ENCODE data around the gene PEA15. TPM values are rescaled to one million over a fixed set of nuclear protein-coding genes. Genes with fewer than 3 reads are reported as not detected.

PEA15 gene
- total RNA-seq, 1 donor from 2014 or later, result 317 TPM

GRCh38 chr1:160177231-160177630 is 28.0 kb upstream of the PEA15 start:
- intact Hi-C loops (cut with DNase I), result no loop called here
- DNase-seq (ENCODE audit: low spot score), result no peak

GRCh38 chr1:160177667-160178066 is 27.5 kb upstream of the PEA15 start:
- no peak for DNase-seq (ENCODE audit: low spot score)

GRCh38 chr1:160178731-160179130 is 26.5 kb upstream of the PEA15 start:
- no peak for DNase-seq (ENCODE audit: low spot score)
- intact Hi-C loops (cut with DNase I), result no loop called here

More at GRCh38 chr1:160177667-160178066, 27.5 kb upstream of the PEA15 start:
- intact Hi-C loops (cut with DNase I), result no loop called here

DNA sequence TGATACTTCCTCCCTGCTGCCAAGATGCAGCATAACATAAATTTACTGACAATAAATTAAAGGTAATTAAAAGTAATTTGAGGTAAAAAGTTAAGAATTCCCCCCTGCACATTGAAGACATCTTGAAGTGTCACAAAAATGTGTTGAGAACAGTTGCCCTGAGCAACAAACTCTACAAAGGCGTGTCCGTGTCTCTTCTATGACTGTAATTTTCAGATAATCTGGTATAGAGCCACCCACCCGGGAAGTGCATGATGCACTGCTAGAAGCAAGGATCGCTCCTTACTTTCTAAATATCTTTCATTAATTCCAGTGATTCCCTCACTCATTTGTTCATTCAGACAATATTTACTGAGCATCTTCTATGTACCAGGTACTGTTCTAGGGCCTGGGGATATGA is 25.8 kb upstream of the PEA15 start:
- DNase-seq (ENCODE audit: low spot score), result no peak
- intact Hi-C loops (cut with DNase I), result no loop called here

GRCh38 chr1:160186246-160186645 is 18.9 kb upstream of the PEA15 start:
- DNase-seq (ENCODE audit: low spot score), result no peak
- intact Hi-C loops (cut with DNase I), result no loop called here

DNA sequence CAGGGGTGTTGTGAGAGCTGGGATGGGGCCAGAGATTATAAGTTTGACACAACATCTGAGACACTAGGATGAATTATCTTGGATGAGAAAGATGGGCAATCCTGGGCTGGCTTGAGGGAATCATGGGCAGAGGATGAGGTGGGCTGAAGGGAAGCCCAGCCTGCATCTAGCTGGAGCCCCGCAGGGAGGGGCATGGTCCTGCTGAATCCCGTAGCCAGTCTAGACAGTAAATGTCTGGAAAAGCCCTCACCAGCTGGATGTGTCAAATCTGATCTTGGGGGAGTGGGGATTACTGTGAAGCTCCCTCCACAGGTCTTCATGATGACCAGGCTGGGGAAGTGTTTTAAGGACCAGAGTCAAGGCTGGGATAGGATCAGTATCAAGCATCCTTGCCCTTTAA is 18.5 kb upstream of the PEA15 start:
- DNase-seq (ENCODE audit: low spot score), result no peak
- intact Hi-C loops (cut with DNase I), result no loop called here

DNA sequence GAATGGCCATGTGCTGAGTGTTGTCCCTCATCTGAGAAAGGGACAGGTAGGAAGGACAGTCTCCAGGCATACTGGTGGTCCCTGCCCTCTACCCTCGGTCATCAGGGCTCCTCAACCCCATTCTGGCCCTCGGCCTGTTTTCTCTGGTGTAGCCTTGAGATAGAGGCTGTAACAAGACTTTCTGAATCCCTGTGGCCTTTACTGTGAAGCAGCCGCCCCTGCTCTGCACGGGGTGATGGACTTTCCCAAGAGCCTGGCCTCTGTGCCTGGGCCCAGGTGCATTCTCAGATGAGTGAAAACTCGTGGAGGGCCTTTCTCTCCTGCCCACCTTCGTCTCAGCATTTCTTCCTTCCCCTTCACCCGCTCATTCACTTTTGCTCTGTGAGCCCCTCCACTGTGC is 17.8 kb upstream of the PEA15 start:
- no peak for DNase-seq (ENCODE audit: low spot score)

DNA sequence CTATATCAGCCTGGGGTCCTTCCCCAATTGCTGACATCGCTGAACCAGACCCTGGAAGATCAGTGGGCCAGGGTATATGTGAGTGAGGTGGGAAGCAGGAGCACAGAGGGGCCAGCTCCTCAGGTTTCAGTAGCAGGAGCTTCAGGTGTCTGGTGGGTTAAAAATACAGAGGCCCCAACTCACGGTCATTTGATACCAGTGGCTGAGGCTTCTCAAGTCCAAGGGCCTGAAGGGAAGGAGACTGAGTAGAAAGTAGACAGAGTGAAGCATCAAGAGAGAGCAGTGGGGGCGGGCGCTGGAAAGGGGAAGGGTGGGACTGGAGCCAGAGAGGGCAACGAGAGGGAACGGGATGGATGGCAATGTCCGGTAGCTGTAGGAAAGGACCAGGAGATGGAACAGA is 16.8 kb upstream of the PEA15 start:
- intact Hi-C loops (cut with DNase I), result no loop called here
- no peak for DNase-seq (ENCODE audit: low spot score)

More for the DNA sequence above, 17.8 kb upstream of the PEA15 start:
- intact Hi-C loops (cut with DNase I), result no loop called here

DNA sequence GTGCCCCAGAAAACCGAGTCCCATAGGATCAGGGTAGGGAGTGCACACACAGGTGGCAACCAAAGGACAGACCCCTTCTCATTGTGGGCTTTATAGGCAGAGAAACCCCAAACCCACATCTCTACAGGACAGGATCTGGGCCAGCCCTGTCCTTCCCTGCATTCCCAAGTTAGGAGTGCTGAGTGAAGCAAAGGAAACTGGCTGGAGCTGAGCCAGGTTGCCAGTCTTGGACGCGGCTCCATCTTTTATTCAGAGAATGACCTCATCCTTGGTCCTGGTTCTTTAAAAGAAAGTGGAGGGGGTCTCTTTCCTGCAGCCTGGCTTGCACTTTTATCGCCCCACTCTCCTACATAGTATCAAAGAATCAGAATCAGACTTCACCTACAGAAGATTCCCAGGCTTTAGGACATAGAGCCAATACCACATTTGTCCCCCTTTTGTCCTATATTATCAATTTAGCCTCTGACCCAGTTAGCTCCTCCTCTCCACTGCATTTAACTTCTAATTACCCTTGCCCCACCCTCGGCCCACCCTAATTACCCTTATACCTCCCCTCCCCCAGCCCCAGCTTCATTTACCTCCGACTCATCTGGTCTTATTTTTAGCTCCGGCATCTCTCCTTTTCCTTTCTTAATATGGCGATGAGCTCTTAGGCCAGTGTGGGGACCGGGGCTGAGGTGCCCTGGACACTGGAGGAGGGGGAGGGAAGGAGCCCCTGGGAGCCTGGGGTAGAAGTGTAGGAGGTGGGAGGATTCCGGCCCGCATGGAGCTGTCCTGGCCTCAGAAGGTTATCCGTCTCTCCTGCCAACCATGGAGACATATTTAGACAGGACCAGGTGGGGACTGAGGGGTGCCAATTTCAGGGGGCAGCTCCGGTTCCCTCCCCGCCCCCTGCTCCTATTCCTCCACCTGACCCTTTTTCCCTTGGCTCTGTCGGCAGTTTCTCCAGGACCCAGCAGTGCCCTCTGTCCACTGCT is 15.2 kb upstream of the PEA15 start, which contains the start of gene CASQ1:
Gene CASQ1, plus strand, starts transcription at position 927 of the 977 bp plus-strand sequence. CDS start 177 bp downstream, outside the sequence.
- intact Hi-C loops (cut with DNase I), result no loop called here
- DNase-seq (ENCODE audit: low spot score), result no peak

- no peak for DNase-seq (ENCODE audit: low spot score)
- intact Hi-C loops (cut with DNase I), result loop anchor here (1.0 to 2.0 kb wide), 3 partner anchors 61 to 99 kb away; no protein-coding TSS in a partner anchor
These were observed 13.4 kb upstream of the PEA15 start for GRCh38 chr1:160191756-160192155.

DNA sequence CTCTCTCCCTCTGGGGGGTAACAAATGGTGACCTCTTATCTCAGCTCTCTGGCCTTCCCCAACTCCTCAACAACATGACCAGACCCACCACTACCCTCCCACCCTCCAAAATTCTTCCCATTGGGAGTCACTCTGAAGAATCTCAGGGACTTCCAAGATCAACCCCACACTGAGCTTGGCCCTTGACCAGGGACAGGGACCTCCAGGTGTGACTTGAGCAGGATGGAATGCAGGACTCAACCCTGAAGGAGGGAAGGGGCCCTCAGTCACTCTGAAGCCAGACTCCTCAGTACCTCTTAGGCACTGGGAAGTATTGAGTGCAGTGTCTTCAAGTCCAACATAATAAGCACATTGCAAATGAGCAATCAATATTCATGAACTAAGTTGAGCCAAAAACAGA is 12.9 kb upstream of the PEA15 start:
- DNase-seq (ENCODE audit: low spot score), result no peak

DNA sequence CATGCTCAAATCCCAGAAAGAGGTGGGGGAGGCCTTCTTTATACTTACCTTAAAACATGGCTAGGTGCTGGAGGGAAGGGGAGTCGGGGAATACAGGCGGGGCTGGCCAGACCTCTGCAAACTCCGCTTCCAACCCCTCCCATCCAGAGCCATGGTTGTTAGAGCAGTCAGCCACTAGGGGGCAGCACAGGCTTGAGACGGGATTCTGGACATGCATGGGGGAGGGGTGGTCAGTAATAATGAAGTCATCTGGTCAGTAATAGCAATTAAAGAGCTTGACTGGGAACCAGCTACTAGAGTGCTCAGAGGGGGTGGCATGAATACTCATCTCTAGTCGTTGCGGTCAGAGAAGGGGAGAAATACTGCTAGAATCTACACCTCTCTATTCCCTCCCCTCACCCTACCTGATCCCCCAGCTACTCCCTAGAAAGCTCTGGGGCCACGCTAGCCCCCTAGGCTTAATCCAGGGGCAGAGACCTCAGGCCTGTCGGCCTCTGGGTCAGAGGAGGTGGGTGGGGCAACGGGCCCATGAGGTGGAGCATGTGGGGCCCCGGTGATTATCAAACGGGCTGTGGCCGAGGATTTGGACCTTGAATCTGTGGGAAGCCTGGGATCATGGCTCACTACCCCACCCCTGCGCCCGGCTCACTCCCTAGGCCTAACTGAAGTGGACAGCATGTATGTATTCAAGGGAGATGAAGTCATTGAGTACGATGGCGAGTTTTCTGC is 11.9 kb upstream of the PEA15 start:
- peak; percentile 89 for DNase-seq (ENCODE audit: low spot score)
- intact Hi-C loops (cut with DNase I), result loop anchor here (1.0 to 2.0 kb wide), 3 partner anchors 26 to 98 kb away; no protein-coding TSS in a partner anchor

More for the DNA sequence above, 12.9 kb upstream of the PEA15 start:
- intact Hi-C loops (cut with DNase I), result loop anchor here (1.0 to 2.0 kb wide), 3 partner anchors 61 to 99 kb away; no protein-coding TSS in a partner anchor

DNA sequence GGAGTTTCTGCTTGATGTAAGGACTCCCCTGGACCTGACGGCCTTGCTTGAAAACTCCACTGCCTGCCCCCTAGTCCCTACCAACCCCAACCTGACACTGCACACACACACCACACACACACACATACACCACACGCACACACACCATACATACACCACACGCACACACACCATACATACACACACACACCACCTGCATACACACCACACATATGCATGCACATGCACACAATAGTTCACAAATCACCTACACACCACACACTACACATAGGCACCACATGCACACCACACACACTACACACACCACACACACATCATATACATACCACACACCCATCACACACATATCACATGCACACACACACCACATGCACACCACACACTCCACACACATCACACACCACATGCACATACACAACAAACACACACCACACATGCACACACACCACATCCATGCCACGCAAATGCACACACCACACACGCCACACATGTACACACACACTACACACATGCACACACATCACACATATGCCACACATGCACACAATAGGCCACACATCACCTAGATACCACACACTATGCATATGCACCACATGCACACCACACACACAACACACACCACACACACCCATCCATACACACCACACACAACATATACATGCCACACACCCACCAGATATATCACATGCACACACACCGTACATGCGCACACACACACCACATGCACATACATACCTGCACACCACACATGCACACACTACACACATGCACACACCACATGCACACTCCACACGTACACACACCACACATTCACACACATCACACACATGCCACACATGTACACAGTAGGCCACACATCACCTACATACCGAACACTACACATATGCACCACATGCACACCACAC is 11.1 kb upstream of the PEA15 start:
- intact Hi-C loops (cut with DNase I), result loop anchor here (1.0 to 2.0 kb wide), 3 partner anchors 25 to 97 kb away; no protein-coding TSS in a partner anchor
- DNase-seq (ENCODE audit: low spot score), result no peak

- intact Hi-C loops (cut with DNase I), result no loop called here
- no peak for DNase-seq (ENCODE audit: low spot score)
These were observed 10.5 kb upstream of the PEA15 start for GRCh38 chr1:160194737-160195059.

DNA sequence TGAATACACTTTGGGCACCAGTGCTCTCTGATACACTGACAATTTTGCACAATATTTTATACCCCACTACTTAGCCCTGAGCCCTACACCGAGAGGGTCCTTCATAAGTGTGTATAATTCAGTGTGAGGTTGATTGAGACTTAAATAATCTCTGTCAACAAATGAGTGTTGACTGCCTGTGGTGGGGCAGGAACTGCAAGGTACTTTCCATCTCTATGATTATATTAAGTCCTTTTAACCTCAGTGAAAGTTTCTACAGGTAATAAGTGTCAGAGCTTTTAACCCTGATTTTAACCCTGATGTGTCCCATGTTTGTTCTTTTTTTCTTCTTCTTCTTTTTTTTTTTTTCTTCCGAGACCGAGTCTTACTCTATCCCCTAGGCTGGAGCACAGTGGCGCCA is 9.0 kb upstream of the PEA15 start:
- no peak for DNase-seq (ENCODE audit: low spot score)
- intact Hi-C loops (cut with DNase I), result no loop called here

DNA sequence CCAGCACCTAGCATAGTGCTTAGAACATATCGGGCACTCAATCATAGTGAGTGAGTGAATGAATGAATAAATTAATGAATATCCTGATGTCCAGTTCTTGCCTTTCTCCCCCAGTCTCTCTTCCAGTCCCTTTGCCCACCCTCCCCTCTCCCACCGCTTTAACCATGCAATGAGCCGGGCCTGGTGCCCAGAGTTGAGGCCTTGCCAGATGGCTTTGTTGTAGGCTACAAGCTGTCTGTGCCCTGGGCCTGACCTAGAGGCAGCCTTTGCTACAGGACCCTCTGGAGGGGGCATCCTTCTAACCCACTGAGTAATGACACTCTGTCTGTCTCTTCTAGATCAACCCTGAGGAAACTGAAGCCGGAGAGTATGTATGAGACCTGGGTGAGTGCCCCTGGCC is 8.0 kb upstream of the PEA15 start:
- intact Hi-C loops (cut with DNase I), result no loop called here
- DNase-seq (ENCODE audit: low spot score), result peak; percentile 71

DNA sequence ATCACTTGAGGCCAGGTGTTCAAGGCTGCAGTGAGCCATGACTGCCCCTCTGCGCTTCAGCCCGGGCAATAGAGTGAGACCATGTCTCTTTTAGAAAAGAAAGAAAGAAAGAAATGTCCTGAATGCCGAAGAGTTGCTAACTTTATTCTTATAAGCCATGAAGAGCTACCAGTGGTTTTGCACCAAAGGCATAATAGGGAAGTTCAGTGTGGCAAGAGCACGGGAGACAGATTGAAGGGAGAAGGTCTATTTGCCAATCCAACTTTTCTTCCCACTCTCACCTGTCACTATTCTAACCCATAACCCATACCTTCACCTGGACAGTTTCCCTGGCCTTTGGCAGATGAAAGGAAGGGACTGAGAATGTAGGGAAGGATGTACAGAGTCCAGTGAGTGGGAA is 4.4 kb upstream of the PEA15 start:
- intact Hi-C loops (cut with DNase I), result no loop called here
- no peak for DNase-seq (ENCODE audit: low spot score)

DNA sequence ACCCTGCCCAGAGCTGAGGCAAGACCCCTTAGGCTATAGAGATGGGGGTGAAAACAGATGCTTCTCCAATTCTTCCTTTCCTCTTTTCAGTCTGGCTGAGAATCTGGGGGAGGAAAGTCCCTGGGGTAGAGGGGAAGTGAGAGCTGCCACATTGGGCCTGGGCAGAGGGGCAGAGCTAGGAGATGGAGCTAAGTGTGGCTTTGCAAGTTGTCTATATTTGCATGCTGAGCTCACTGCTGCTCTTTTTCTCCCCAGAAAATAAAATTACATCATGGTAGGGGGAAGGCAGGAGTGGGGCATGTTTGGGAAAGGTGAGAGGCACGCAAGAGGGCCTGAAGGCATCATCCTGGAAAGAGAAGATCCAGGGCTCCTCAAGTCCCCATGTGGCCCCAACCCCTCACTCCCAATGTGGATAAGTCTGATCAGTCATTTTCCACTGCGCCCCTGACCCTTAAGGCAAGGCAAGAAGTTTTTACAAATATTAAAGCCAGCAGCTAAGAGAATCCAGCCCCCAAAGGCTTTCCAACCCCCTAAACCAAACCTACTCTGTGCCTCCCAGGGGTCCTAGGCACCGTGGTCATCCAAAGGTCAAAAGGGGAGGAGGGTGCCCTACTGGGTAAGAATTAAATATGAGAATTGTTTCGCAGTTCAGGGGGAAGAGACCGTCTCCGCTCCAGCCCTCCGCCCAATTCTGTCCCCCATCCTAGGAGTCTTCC is 500 bp upstream of the PEA15 start:
- intact Hi-C loops (cut with DNase I), result loop anchor here (5.0 kb wide), 1 partner anchor 102 kb away; no protein-coding TSS in a partner anchor
- no peak for DNase-seq (ENCODE audit: low spot score)

DNA sequence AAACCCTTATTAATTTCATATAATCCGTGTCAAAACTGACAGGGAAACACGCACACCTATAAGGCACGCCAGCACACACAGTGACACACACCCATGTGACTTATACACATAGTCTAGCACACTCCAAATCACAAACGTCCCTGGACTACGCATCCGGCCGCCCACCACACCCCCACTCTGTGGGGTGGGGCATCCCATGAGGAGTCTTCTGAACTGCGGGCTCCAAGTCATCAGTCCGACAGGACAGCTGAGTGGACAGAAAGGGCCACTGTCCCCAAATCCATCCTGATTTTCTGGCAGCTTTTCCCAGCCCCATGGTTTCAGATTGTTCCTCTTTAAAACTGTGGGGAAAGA is 829 bp downstream of the PEA15 start:
- no peak for DNase-seq (ENCODE audit: low spot score)
- intact Hi-C loops (cut with DNase I), result loop anchor here (5.0 kb wide), 1 partner anchor 104 kb away; no protein-coding TSS in a partner anchor

Data from cardiac septum (tissue), 1 donor.